CD4-positive, alpha-beta T cell treated with Interleukin-15 for 1 hour (primary cell): Measurements from ENCODE around the gene TDRD9.
"Not testable (repeated sequence)": the region's sequence is repeated elsewhere in the genome, so short reads cannot be mapped to it uniquely, and the experiment has no call there.

Experiments used
- DNase-seq: peaks from one replicate; pipeline ENCODE4 v3.0.0-alpha.2; 2020

Gene TDRD9

DNA sequence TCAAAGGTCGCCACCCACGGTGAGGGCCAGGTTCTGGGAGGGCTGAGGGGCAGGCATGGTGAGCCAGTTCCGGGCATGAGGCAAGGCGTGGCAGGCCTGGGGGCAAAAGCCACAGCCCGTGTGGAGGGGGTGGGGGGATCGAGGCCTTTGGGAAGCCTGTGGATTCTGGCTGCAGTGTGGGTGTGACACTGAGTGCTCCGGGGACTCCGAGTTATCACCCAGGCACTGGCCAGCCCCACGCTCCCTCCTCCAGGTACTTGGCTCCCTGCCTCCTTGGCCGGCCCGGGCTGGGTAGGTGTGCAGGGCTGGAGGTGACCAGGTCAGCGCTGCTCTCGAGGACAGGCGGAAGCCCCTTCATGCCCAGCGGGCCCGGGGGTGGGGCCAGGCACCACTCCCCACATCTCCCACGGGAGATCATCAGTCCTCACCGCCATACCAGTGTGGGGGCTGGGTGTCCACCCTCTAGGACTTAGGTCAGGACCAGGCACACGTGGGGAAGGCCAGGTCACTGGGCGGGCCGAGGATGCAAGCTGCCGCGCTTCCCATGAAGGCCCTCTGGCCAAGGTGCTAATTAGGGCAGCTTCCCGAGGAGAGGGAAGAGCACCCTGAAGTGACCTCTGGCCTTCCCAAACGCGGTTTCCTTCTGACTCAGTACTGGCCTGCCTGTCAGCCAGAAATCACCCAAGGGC lies 34.1 kb upstream of the TDRD9 start:
- no peak for DNase-seq

GRCh38 chr14:103894723-103895059 lies 33.6 kb upstream of the TDRD9 start:
- DNase-seq, result no peak

- no peak for DNase-seq
Measured at GRCh38 chr14:103896578-103896977, 31.7 kb upstream of the TDRD9 start.

DNA sequence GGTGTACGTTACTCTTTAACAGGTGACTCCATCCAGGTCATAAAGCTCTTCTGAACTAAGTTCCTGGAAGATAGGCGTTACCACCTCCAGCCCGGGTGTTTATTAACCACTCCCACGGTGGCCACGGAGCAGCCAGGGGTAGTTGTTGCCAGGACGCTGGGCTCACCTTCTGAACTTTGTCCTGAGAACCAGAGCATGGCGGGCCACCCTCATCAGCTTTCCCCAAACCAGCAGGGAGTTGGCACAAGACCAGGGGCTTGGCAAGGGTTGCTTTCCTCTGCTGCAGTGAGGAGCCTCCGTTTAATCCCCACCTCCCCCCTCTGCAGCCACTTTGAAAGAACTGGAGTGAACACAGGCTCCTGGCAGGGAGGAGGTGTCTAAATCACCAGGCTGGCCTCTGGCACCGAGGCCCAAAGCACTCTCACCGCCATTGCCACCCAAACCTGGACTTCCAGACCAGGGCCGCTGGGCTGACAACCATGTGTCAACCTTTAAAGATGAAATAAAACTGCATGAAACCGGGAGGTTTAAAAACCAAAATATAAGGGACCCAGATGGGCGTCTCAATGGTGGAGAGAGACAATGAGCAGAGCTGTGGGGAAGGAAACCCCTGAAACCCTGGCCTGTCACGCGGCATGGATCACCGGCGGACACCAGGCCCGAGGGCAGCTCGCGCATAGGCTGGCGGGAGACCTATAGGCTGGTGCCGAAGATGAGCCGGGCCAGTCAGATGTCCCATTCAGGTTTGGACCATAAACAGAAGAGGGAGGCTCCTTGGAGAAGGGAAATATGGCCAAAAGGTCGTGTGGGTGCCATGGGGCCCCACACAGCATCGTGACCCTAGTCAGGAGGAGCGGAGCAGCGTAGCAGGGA lies 30.9 kb upstream of the TDRD9 start:
- no peak for DNase-seq

- DNase-seq, result no peak
Measured at GRCh38 chr14:103898204-103898603, 30.1 kb upstream of the TDRD9 start.

DNA sequence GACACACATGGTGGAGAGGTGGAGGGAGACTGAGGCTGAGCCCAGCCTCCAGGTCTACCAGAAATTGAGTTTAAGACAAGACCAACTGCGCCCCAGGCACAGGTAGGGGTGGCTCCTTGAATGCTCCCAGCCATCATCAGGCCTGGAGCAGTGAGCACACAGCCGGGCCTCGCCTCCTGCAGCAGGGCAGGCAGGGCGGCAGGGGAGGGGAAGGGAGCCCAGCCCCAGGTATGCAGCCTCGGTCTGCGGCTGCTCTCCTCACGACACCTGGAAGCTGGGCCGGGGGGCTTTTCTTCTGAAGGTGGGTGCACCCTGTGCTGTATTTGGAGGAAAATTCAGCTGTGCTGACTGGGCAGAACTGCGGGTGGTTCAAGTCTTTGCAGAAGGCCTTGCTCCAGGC lies 29.5 kb upstream of the TDRD9 start:
- DNase-seq, result no peak

GRCh38 chr14:103899316-103899715 lies 28.9 kb upstream of the TDRD9 start:
- no peak for DNase-seq

DNA sequence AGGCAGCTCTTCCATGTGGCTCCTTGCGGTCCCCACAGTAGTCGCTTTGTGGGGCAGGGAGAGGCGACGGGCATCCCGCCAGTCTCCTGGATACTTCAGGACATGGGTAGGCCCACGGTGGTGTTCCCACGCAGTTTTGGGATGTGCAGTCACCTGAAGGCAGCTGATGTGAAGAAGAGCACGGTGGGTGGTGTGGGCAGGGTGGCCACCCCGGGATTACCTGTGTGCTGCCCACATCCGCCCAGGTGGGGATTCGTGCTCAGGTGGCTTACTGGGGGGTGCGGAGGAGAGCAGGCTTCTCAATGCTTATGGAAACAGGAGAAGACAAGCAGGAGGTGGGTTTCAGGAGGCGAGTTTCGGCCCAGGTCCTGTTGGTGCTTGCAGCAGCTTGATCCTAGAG lies 28.4 kb upstream of the TDRD9 start:
- DNase-seq, result no peak

DNA sequence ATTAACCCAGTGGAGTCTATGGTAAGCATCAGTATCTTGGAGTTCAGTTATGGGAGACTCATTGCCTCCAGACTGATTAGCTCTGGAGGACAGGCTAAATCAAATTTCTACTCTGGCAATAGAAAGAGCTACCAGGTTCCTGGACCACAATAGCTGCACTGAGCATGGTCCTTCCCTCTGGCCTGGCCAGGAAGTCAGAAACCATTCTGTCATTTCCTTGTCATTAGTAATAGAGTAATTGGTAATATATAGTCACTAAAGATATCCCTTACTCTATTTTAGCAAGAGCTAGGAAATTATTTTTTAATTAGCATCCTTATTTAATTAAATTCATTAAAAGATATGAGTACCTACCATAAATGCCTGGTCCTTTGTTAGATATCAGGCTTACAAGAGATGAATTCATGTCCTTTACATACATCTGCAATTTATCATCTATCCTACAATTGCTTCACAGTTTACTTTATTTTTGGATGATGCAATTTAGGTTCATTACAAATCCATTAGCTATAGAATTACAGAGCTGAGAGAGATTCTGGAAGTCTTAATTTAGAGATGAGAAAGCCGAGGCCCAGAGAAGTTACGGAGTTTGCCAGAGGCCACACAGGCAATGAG lies 23.7 kb upstream of the TDRD9 start:
- no peak for DNase-seq

GRCh38 chr14:103905842-103906456 lies 22.3 kb upstream of the TDRD9 start:
- no peak for DNase-seq

DNA sequence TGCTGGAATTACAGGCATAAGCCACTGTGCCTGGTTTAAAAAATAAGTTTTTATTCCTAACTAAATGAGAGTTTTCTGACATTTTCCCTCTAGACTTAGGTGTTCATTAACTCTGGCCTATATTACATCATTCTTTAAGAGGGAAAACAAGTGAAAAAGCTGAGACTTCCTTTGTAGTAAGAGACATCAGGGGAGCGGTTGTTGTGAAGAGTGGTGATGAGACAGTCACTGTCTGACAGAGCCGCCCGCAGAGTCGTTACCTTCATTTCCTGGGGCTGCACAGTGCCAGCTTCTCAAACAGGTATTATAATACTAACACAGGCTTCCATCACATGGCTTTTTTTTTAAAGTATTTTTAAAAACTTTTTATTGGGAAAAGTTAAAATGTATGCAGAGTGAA lies 19.7 kb upstream of the TDRD9 start:
- DNase-seq, result peak; percentile 50

DNA sequence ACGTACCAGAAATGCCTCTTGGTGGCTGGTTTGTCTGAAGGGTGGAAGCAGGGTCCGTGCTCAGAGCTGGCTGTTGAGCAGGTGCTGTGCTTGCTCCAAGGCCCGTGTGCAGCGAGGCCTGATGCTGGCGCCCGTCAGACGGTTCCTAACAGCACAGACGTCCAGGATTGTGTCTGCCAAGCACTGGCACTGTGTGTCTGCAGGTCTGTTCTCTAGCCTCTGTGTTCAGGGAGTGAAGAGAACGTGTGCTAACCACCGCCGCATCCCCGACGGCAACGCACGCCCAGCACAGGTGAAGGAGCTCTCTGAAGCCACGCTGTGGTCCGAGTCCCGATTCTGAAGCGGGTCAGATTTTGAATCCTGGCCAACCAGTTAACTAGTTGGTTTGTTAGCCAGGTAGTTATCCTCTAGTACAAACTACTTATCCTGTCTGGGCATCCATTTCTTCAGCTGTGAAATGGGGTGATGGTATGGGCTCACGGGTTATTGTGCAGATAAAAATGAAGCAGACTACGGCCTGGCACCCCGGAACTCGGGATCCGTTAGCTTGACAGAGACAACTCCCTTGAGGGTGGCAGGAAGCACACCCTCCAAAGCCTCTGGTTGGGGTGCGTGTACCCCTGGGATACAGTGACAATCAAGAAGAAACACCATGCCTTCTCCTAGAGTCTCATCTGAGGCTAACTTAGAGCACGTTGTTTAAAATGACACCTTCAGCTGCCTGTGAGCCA lies 18.6 kb upstream of the TDRD9 start:
- DNase-seq, result no peak

DNA sequence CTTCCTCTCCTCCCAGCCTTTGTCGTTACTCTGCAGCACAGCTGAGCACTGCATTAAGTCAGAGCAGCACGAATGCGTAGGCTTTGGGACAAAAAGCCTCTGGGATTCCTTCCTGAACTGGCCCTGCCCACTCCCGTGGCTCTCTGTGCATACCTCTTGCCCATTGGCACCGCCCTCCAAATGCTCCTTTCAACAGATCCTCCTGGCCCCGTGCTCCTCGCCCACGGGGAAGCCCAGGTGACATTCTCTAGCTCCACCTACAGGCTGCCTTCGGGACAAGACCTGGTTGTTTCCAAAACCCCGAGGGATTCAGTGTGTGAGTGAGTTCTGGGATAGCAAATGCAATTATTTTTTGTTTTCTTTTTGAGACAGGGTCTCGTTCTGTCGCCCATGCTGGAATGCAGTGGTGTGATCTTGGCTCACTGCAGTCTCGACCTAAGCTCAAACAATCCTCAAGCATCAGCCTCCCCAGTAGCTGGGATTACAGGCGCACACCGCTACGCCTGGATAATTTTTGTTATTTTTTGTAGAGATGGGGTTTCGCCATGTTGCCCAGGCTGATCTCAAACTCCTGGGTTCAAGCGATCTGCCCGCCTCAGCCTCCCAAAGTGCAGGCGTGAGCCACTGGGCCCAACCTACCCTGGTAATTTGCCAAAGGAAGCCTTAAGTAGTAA lies 17.9 kb upstream of the TDRD9 start:
- peak; percentile 64 for DNase-seq

GRCh38 chr14:103910984-103911383 lies 17.3 kb upstream of the TDRD9 start:
- DNase-seq, result no peak

- no peak for DNase-seq
Measured at GRCh38 chr14:103915616-103916015, 12.6 kb upstream of the TDRD9 start.

GRCh38 chr14:103916636-103917262 lies 11.5 kb upstream of the TDRD9 start:
- DNase-seq, result no peak

DNA sequence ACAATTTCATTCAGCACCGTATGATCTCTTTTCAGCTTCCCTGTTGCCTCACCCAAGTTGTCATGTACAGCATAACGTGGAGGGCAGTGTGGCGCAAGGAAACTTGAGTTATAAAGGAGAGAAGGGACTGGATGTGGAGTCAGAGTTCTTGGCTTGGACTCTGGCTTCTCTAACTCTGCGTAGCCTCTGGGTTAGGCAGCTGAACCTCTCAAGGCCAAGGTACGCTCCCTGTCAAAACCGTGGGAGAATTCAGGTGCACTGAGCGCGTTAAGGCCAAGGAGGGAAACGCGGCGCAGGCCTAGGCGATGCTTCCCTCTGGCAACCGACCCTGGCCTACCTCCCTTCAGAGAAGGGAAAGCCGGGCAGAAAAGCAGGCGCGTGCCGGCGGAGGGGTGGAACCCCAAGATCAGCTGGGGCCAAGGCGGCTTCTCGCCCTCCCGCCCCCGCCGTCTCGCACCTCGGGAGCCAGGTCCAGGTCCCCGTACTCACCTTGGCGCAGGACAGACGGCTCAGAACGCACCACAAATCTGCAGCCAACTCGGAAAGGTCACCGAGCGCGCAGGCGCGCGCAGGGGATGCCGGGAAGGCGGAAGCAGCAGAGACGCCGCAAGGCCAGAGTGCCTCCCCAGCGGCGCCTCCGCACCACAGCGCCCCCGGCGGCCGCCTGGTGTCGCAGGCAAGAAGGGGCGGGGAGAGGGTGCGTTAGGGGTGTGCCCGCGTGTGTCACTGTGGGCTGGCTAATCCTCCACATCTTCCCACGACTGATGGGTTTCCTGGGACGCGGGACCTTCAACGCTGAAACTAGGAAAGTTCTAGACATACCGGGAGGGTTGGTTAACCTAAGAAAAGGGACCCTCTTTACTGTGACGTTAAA lies 7.0 kb upstream of the TDRD9 start:
- DNase-seq, result peak; percentile 93

DNA sequence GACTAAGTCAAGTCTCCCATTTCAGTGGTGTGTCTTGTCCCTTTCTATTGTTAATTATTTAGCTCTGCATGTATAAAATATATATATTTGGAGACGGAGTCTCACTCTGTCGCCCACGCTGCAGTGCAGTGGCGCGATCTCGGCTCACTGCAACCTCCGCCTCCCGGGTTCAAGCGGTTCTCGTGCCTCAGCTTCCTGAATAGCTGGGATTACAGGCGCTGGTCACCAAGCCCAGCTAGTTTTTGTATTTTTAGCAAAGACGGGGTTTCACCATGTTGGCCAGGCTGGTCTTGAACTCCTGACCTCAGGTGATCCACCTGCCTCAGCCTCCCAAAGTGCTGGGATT lies 6.4 kb upstream of the TDRD9 start:
- DNase-seq, result not testable (repeated sequence)

- no peak for DNase-seq
Measured at GRCh38 chr14:103923863-103924262, 4.4 kb upstream of the TDRD9 start.

- no peak for DNase-seq
Measured at GRCh38 chr14:103925316-103925715, 2.9 kb upstream of the TDRD9 start.

DNA sequence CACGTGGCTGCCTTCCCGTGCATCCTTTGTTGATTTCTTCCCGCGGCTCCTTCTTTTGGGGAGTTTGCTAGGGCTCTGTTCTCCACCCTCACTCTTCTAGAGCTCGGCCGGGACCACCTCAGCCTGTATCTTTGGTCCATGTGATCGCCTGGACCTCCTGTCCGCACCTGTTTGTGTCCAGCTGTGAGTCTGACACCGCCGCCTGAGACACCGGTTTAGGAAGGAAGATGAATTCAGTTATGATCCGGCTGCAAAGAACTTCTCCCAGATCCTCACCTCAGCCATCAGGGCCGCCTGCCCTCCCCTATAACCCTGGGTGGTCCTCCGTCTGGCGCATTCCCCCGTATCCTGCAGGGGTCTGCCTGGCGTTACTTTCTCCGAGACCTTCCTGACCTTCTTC lies 690 bp upstream of the TDRD9 start:
- DNase-seq, result no peak
